Measurements from ENCODE around the gene HAL. TPM values are rescaled to one million over a fixed set of nuclear protein-coding genes. Genes with fewer than 3 reads are reported as not detected.
A peak's percentile ranks its signal among the peaks of the same experiment; 100 is the strongest.

The HAL gene, protein sequence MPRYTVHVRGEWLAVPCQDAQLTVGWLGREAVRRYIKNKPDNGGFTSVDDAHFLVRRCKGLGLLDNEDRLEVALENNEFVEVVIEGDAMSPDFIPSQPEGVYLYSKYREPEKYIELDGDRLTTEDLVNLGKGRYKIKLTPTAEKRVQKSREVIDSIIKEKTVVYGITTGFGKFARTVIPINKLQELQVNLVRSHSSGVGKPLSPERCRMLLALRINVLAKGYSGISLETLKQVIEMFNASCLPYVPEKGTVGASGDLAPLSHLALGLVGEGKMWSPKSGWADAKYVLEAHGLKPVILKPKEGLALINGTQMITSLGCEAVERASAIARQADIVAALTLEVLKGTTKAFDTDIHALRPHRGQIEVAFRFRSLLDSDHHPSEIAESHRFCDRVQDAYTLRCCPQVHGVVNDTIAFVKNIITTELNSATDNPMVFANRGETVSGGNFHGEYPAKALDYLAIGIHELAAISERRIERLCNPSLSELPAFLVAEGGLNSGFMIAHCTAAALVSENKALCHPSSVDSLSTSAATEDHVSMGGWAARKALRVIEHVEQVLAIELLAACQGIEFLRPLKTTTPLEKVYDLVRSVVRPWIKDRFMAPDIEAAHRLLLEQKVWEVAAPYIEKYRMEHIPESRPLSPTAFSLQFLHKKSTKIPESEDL
- total RNA-seq (2022) (0.51 and 0.82 TPM in 2 replicates), Bru-seq, nascent RNA (percentile 37 among the genes with signal in this experiment), BruChase-seq, experiment 1, labeled RNA remaining after a 2-hour chase (percentile 44 among the genes with signal in this experiment), BruChase-seq, experiment 2, labeled RNA remaining after a 6-hour chase (percentile 41 among the genes with signal in this experiment)
- long read RNA-seq, partial matches to known transcripts: 2 of 3 reads
- long read RNA-seq, other reads (novel, unspliced or antisense): 1 of 3 reads

DNA sequence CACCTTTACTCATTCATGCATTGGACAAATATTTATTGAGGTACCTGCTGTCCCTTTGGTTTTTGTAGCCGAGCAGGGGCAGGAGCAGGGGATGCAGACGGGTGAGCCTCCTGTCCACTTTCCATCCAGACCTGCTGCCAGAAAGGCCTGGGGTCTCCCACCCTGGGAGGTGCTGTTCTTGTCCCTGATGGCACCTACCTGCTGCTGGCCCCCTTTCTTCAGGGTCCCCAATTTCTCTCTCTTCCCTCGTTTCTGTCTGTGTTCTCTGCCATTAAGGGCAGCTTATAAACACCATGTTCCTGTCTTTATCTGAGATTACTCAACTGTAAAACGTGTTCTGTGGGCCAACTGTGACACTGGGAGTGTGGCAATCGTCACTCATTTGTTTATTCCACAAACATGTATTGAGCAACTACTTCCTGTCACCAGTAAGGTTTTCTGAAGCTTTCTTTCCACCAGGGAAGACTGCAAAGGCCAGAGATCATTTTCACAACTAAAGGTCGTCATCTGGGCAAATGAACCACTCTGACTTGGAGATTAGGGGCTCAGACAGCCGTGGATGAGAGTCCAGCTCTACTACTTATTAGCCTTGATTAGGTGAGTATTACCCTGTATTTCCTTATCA, at the start of gene HAL:
Gene HAL, minus strand, starts transcription at position 311 of the 625 bp plus-strand sequence. CDS start 434 bp downstream, outside the sequence.
- peaks cover 7% of the 10 kb centered on the region for H3K27me3 Mint-ChIP-seq (ENCODE audit: insufficient read depth, unreplicated experiment)
- no peaks in the 10 kb centered on the region; the same call in 1 of the 2 replicates for H3K4me1 ChIP-seq
- H3K9me3 Mint-ChIP-seq (ENCODE audit: unreplicated experiment): no peaks in the 10 kb centered on the region
- peak within 1 kb of the TSS; percentile 16 for H3K27ac Mint-ChIP-seq (ENCODE audit: unreplicated experiment)
- H3K4me1 Mint-ChIP-seq (ENCODE audit: low read depth, unreplicated experiment): peaks cover 20% of the 10 kb centered on the region
- intact Hi-C loops (cut with micrococcal nuclease; ENCODE audit: unreplicated experiment): loop anchor here (10.0 kb wide), 1 partner anchor 411 kb away; no protein-coding TSS in a partner anchor
- DNase-seq: peak; percentile 54 to 55
- no peaks in the 10 kb centered on the region for H3K9me3 ChIP-seq
- H3K4me3 ChIP-seq (ENCODE audit: low read depth, low read length): no peak within 1 kb of the TSS
- CTCF ChIA-PET: interaction anchor here (0.8 kb wide), 1 partner anchor 78 kb away, joined by 4 read pairs; no protein-coding TSS in a partner anchor
- no peaks in the 10 kb centered on the region for H3K27me3 ChIP-seq (replicated peaks; ENCODE audit: control insufficient read depth, insufficient read depth, low read length)
- POLR2A ChIA-PET: interaction anchor here (1.0 kb wide), 1 partner anchor 13 kb away, joined by 3 read pairs; no protein-coding TSS in a partner anchor
- no TSS peak for BruUV-seq (replicated peaks)
- no peaks in the 10 kb centered on the region for H3K36me3 ChIP-seq (ENCODE audit: control insufficient read depth, insufficient read depth, low read length)
- TF ChIP-seq, protein P1, sequence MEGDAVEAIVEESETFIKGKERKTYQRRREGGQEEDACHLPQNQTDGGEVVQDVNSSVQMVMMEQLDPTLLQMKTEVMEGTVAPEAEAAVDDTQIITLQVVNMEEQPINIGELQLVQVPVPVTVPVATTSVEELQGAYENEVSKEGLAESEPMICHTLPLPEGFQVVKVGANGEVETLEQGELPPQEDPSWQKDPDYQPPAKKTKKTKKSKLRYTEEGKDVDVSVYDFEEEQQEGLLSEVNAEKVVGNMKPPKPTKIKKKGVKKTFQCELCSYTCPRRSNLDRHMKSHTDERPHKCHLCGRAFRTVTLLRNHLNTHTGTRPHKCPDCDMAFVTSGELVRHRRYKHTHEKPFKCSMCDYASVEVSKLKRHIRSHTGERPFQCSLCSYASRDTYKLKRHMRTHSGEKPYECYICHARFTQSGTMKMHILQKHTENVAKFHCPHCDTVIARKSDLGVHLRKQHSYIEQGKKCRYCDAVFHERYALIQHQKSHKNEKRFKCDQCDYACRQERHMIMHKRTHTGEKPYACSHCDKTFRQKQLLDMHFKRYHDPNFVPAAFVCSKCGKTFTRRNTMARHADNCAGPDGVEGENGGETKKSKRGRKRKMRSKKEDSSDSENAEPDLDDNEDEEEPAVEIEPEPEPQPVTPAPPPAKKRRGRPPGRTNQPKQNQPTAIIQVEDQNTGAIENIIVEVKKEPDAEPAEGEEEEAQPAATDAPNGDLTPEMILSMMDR (IDR thresholded peaks at IDR 0.05; ENCODE audit: insufficient read depth in 1 of 2, low read depth in 1 of 2, low read length in 1 of 2, severe bottlenecking in 1 of 2, unreplicated experiment in 1 of 2): no peak
- peaks cover 5% of the 10 kb centered on the region for H3K36me3 Mint-ChIP-seq (ENCODE audit: insufficient read depth, unreplicated experiment)
- peak within 1 kb of the TSS; percentile 8 for H3K4me3 Mint-ChIP-seq (ENCODE audit: unreplicated experiment)

GRCh38 chr12:96045566-96045965, 49.4 kb upstream of the HAL start:
- ChIA-PET CTCF (interaction anchor here (0.6 kb wide), 1 partner anchor 503 kb away, joined by 5 read pairs; no protein-coding TSS in a partner anchor), POLR2A (no interaction called here)
- H3K27me3 ChIP-seq (replicated peaks; ENCODE audit: control insufficient read depth, insufficient read depth, low read length): no peaks in the 10 kb centered on the region
- H3K4me1 ChIP-seq: peaks cover 7% of the 10 kb centered on the region
- no TSS peak for BruUV-seq (replicated peaks)
- H3K27ac Mint-ChIP-seq (ENCODE audit: unreplicated experiment): no peak overlapping the region
- no peaks in the 10 kb centered on the region for H3K36me3 ChIP-seq (ENCODE audit: control insufficient read depth, insufficient read depth, low read length)
- no peak overlapping the region for H3K4me3 ChIP-seq (ENCODE audit: low read depth, low read length)
- H3K9me3 Mint-ChIP-seq (ENCODE audit: unreplicated experiment): no peaks in the 10 kb centered on the region
- intact Hi-C loops (cut with micrococcal nuclease; ENCODE audit: unreplicated experiment): no loop called here
- H3K9me3 ChIP-seq: no peaks in the 10 kb centered on the region
- no peaks in the 10 kb centered on the region for H3K27me3 Mint-ChIP-seq (ENCODE audit: insufficient read depth, unreplicated experiment)
- no peaks in the 10 kb centered on the region for H3K36me3 Mint-ChIP-seq (ENCODE audit: insufficient read depth, unreplicated experiment)
- H3K4me1 Mint-ChIP-seq (ENCODE audit: low read depth, unreplicated experiment): no peaks in the 10 kb centered on the region
- DNase-seq: no peak
- TF ChIP-seq, protein P1 (IDR thresholded peaks at IDR 0.05; ENCODE audit: insufficient read depth in 1 of 2, low read depth in 1 of 2, low read length in 1 of 2, severe bottlenecking in 1 of 2, unreplicated experiment in 1 of 2): no peak
- no peak overlapping the region for H3K4me3 Mint-ChIP-seq (ENCODE audit: unreplicated experiment)

- Histone ChIP-seq H3K36me3 (ENCODE audit: control insufficient read depth, insufficient read depth, low read length) (no peaks in the 10 kb centered on the region), H3K4me1 (peaks cover 14% of the 10 kb centered on the region), H3K9me3 (no peaks in the 10 kb centered on the region), H3K27me3 (replicated peaks; ENCODE audit: control insufficient read depth, insufficient read depth, low read length) (no peaks in the 10 kb centered on the region), H3K4me3 (ENCODE audit: low read depth, low read length) (no peak overlapping the region)
- no peak for DNase-seq
- no TSS peak for BruUV-seq (replicated peaks)
- H3K27me3 Mint-ChIP-seq (ENCODE audit: insufficient read depth, unreplicated experiment): no peaks in the 10 kb centered on the region
- H3K36me3 Mint-ChIP-seq (ENCODE audit: insufficient read depth, unreplicated experiment): no peaks in the 10 kb centered on the region
- POLR2A ChIA-PET: no interaction called here
- CTCF ChIA-PET: no interaction called here
- no peak overlapping the region for H3K4me3 Mint-ChIP-seq (ENCODE audit: unreplicated experiment)
- TF ChIP-seq, protein P1 (IDR thresholded peaks at IDR 0.05; ENCODE audit: insufficient read depth in 1 of 2, low read depth in 1 of 2, low read length in 1 of 2, severe bottlenecking in 1 of 2, unreplicated experiment in 1 of 2): no peak
- H3K9me3 Mint-ChIP-seq (ENCODE audit: unreplicated experiment): no peaks in the 10 kb centered on the region
- H3K4me1 Mint-ChIP-seq (ENCODE audit: low read depth, unreplicated experiment): no peaks in the 10 kb centered on the region
- no peak overlapping the region for H3K27ac Mint-ChIP-seq (ENCODE audit: unreplicated experiment)
- intact Hi-C loops (cut with micrococcal nuclease; ENCODE audit: unreplicated experiment): no loop called here
These were observed 48.8 kb upstream of the HAL start for GRCh38 chr12:96044943-96045290.

All from Caco-2 (cell line).